Neural cell (in vitro differentiated cells): Measurements from ENCODE around the gene CCDC15. TPM values are rescaled to one million over a fixed set of nuclear protein-coding genes. Genes with fewer than 3 reads are reported as not detected.
"Not testable (repeated sequence)": the region's sequence is repeated elsewhere in the genome, so short reads cannot be mapped to it uniquely, and the experiment has no call there.

Experiments used
- H2AFZ ChIP-seq: fragments of 200-600, 300-800 bp; sonication (generic), shearing (Covaris generic); 2 replicates; pipeline ENCODE4 v1.6.0; 2014; ENCODE audit warnings: low read depth, mild to moderate bottlenecking, antibody characterized with exemption, low read length, moderate library complexity
- H3F3A ChIP-seq: fragments of 200-600 bp; shearing (Covaris generic); 2 replicates; pipeline ENCODE4 v1.6.1; 2016; ENCODE audit warnings: mild to moderate bottlenecking, moderate library complexity, mixed read lengths, antibody characterized with exemption, low read length; ENCODE audit not compliant: insufficient read depth, poor library complexity, severe bottlenecking
- H3K27ac ChIP-seq: fragments of 200-600, 300-800 bp; sonication (generic), shearing (Covaris generic); 2 replicates; pipeline ENCODE4 v1.5.1; 2014; ENCODE audit warnings: mild to moderate bottlenecking, low read length, moderate library complexity
- H3K27me3 ChIP-seq: fragments of 300-800, 200-600 bp; sonication (generic), shearing (Covaris generic); 2 replicates; pipeline ENCODE4 v1.6.0; 2014; ENCODE audit warnings: mild to moderate bottlenecking, low read depth, low read length, moderate library complexity; ENCODE audit not compliant: insufficient read depth
- H3K36me3 ChIP-seq: fragments of 300-800, 200-600 bp; sonication (generic), shearing (Covaris generic); 2 replicates; pipeline ENCODE4 v1.5.1; 2014; ENCODE audit warnings: mild to moderate bottlenecking, antibody characterized with exemption, low read length, moderate library complexity; ENCODE audit not compliant: insufficient read depth
- H3K4me2 ChIP-seq: fragments of 300-800, 200-600 bp; sonication (generic), shearing (Covaris generic); 2 replicates; pipeline ENCODE4 v1.6.0; 2014; ENCODE audit warnings: mild to moderate bottlenecking, low read length
- H3K4me3 ChIP-seq: fragments of 300-800, 200-600 bp; sonication (generic), shearing (Covaris generic); 2 replicates; pipeline ENCODE4 v1.5.1; 2014; ENCODE audit warnings: mild to moderate bottlenecking, low read length, moderate library complexity
- H3K79me2 ChIP-seq: fragments of 200-600 bp; shearing (Covaris generic); replicated peaks from 2 replicates; pipeline ENCODE4 v1.6.0; 2014; ENCODE audit warnings: mild to moderate bottlenecking, low read length, moderate library complexity; ENCODE audit not compliant: insufficient read depth
- H3K9ac ChIP-seq: fragments of 300-800, 200-600 bp; sonication (generic), shearing (Covaris generic); 2 replicates; pipeline ENCODE4 v1.6.1; 2016; ENCODE audit warnings: mild to moderate bottlenecking, low read length, mixed read lengths
- H3K9me2 ChIP-seq: fragments of 200-600 bp; shearing (Covaris generic); 2 replicates; pipeline ENCODE4 v1.6.1; 2016; ENCODE audit warnings: mild to moderate bottlenecking, low read length, mixed read lengths; ENCODE audit not compliant: insufficient read depth
- H3K9me3 ChIP-seq: fragments of 200-600, 300-800 bp; sonication (generic), shearing (Covaris generic); 2 replicates; pipeline ENCODE4 v1.6.1; 2016; ENCODE audit warnings: mild to moderate bottlenecking, mixed run types, low read length, moderate library complexity, mixed read lengths
- H4K20me1 ChIP-seq: fragments of 200-600 bp; shearing (Covaris generic); 2 replicates; pipeline ENCODE4 v1.6.1; 2016; ENCODE audit warnings: mild to moderate bottlenecking, mixed run types; ENCODE audit not compliant: insufficient read depth
- CTCF ChIP-seq: fragments of 450-650 bp; IDR thresholded peaks from 2 replicates; pipeline ENCODE4 v1.5.1; 2014; ENCODE audit warnings: antibody characterized with exemption, mild to moderate bottlenecking, moderate library complexity; ENCODE audit not compliant: poor library complexity, severe bottlenecking
- EP300 ChIP-seq: fragments of 450-650 bp; conservative IDR thresholded peaks from 2 replicates; pipeline ENCODE4 v1.6.1; 2014; ENCODE audit warnings: antibody characterized with exemption, mild to moderate bottlenecking, moderate library complexity; ENCODE audit not compliant: poor library complexity, severe bottlenecking
- EZH2 ChIP-seq: fragments of 200-600, 300-800 bp; shearing (Covaris generic), sonication (generic); IDR thresholded peaks from 2 replicates; pipeline ENCODE4 v1.6.1; 2014; ENCODE audit warnings: antibody characterized with exemption, low read length, borderline replicate concordance, mild to moderate bottlenecking; ENCODE audit not compliant: insufficient read depth, poor library complexity, severe bottlenecking
- MXI1 ChIP-seq: fragments of 450-650 bp; conservative IDR thresholded peaks from 2 replicates; pipeline ENCODE4 v1.6.1; 2014; ENCODE audit warnings: antibody characterized with exemption, mild to moderate bottlenecking; ENCODE audit not compliant: poor library complexity, severe bottlenecking
- POLR2AphosphoS5 ChIP-seq: IDR thresholded peaks from 2 replicates; pipeline ENCODE4 v1.6.1; 2012
- RAD21 ChIP-seq: fragments of 450-650 bp; conservative IDR thresholded peaks from 2 replicates; pipeline ENCODE4 v1.6.1; 2014; ENCODE audit warnings: antibody characterized with exemption, mild to moderate bottlenecking, moderate library complexity
- REST ChIP-seq: IDR thresholded peaks from 2 replicates; pipeline ENCODE4 v1.6.1; 2012; ENCODE audit warnings: borderline replicate concordance
- SMC3 ChIP-seq: fragments of 450-650 bp; conservative IDR thresholded peaks from 2 replicates; pipeline ENCODE4 v1.6.1; 2014; ENCODE audit warnings: antibody characterized with exemption, mild to moderate bottlenecking, moderate library complexity; ENCODE audit not compliant: poor library complexity
- TAF1 ChIP-seq: IDR thresholded peaks from 2 replicates; pipeline ENCODE4 v1.6.1; 2012; ENCODE audit warnings: low read depth
- polyA plus RNA-seq: library from polyadenylated mRNA; depleted of rRNA; stranded (reverse); fragments of >200 nt; gene quantifications from 2 replicates; pipeline ENCODE4 v1.2.3, GENCODE V29; 2014

Gene CCDC15
- polyA plus RNA-seq, 1 donor from 2014 or later, result 2.5 TPM

- H3K27me3 ChIP-seq, result no peaks in the 10 kb centered on the region
- H3K27ac ChIP-seq, result no peak overlapping the region
- H3K9me2 ChIP-seq, result no peaks in the 10 kb centered on the region
- no peaks in the 10 kb centered on the region for H3K36me3 ChIP-seq
- H4K20me1 ChIP-seq, result no peaks in the 10 kb centered on the region
- no peak for TF ChIP-seq EZH2
- TF ChIP-seq REST, result no peak
- no peak for TF ChIP-seq TAF1
- no peak for TF ChIP-seq EP300
- TF ChIP-seq RAD21, result no peak
- no peak for TF ChIP-seq POLR2AphosphoS5
- TF ChIP-seq MXI1, result no peak
- TF ChIP-seq SMC3, result no peak
- TF ChIP-seq CTCF, result no peak
- no peaks in the 10 kb centered on the region for H3K79me2 ChIP-seq
- H2AFZ ChIP-seq, result no peak overlapping the region
- H3K9ac ChIP-seq, result no peak overlapping the region
- no peak overlapping the region for H3K4me3 ChIP-seq
- no peaks in the 10 kb centered on the region for H3F3A ChIP-seq
- no peaks in the 10 kb centered on the region for H3K9me3 ChIP-seq
- H3K4me2 ChIP-seq, result no peak overlapping the region
Observed at GRCh38 chr11:125088576-125089455, 134.8 kb downstream of the CCDC15 start.

GRCh38 chr11:125089481-125089880 is 135.5 kb downstream of the CCDC15 start:
- not testable (repeated sequence) for H3K9ac ChIP-seq, H3K79me2 ChIP-seq, H2AFZ ChIP-seq, H3K4me3 ChIP-seq, H3K27ac ChIP-seq, H3K9me3 ChIP-seq, H3F3A ChIP-seq, H4K20me1 ChIP-seq, H3K9me2 ChIP-seq, H3K36me3 ChIP-seq, H3K27me3 ChIP-seq, H3K4me2 ChIP-seq

- H2AFZ ChIP-seq, H3K4me3 ChIP-seq, H3K4me2 ChIP-seq, H3K9me2 ChIP-seq, H3K27me3 ChIP-seq, H3K79me2 ChIP-seq, H3K36me3 ChIP-seq, H3F3A ChIP-seq, H3K27ac ChIP-seq, H3K9me3 ChIP-seq, H3K9ac ChIP-seq, H4K20me1 ChIP-seq: not testable (repeated sequence)
Observed at GRCh38 chr11:125090151-125090550, 136.1 kb downstream of the CCDC15 start.
